NB4 (cell line): ENCODE data around the gene PADI2.

Experiments
- CTCF ChIP-seq: IDR thresholded peaks from one replicate; pipeline ENCODE4 v1.5.1; 2012; ENCODE audit warnings: low read depth, low read length
- MYC ChIP-seq: IDR thresholded peaks from 2 replicates; pipeline ENCODE4 v1.6.1; 2011; ENCODE audit warnings: low read depth, low read length
- POLR2A ChIP-seq: IDR thresholded peaks from 2 replicates; pipeline ENCODE4 v1.6.1; 2011; ENCODE audit warnings: mild to moderate bottlenecking; ENCODE audit not compliant: insufficient read length; ENCODE audit errors: extremely low read depth
- TF ChIP-seq, protein P1 (sequence below): IDR thresholded peaks from 2 replicates; pipeline ENCODE4 v1.6.1; 2011; ENCODE audit warnings: low read depth, low read length

GRCh38 chr1:17061486-17061885 lies 57.8 kb downstream of the PADI2 start:
- TF ChIP-seq CTCF, result no peak
- TF ChIP-seq POLR2A, result no peak
- TF ChIP-seq, protein P1, sequence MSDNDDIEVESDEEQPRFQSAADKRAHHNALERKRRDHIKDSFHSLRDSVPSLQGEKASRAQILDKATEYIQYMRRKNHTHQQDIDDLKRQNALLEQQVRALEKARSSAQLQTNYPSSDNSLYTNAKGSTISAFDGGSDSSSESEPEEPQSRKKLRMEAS, result no peak
- TF ChIP-seq MYC, result no peak
